ENCODE data around the gene SMG6.

DNA sequence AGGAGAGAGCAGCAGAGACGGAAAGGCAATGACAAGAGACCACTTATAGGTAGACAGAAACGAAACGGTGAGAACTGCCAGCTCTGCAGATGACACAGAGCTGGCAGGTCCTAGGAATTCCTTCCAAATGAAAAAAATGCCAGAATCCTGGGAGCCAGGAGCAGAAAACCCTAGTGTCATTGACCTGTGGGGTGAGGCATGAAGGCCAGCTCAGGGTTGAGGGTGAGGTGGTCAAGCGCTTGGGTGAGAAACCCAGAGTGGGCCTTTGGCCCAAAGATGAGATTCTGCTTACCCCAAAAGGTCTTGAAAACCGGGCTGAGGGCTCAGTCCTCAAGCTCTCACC is 239.5 kb downstream of the SMG6 start:
- TF ChIP-seq EP300 (IDR thresholded peaks at IDR 0.05; ENCODE audit: borderline replicate concordance) (no peak), RAD21 (IDR thresholded peaks at IDR 0.05; ENCODE audit: low read depth) (no peak), NFIC (IDR thresholded peaks at IDR 0.05) (no peak), REST (IDR thresholded peaks at IDR 0.05; ENCODE audit: low read depth) (no peak), CEBPB (IDR thresholded peaks at IDR 0.05) (no peak), FOXM1 (IDR thresholded peaks at IDR 0.05; ENCODE audit: borderline replicate concordance, low read depth) (no peak), CREB1 (IDR thresholded peaks at IDR 0.05; ENCODE audit: low read depth) (no peak), EGR1 (IDR thresholded peaks at IDR 0.05) (no peak), TCF12 (IDR thresholded peaks at IDR 0.05; ENCODE audit: low read depth) (no peak), TAF1 (IDR thresholded peaks at IDR 0.05; ENCODE audit: low read depth) (no peak), YY1 (IDR thresholded peaks at IDR 0.05; ENCODE audit: low read depth) (no peak)
- TF ChIP-seq, protein P1, sequence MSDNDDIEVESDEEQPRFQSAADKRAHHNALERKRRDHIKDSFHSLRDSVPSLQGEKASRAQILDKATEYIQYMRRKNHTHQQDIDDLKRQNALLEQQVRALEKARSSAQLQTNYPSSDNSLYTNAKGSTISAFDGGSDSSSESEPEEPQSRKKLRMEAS (IDR thresholded peaks at IDR 0.05), result no peak
- TF ChIP-seq, protein P2, sequence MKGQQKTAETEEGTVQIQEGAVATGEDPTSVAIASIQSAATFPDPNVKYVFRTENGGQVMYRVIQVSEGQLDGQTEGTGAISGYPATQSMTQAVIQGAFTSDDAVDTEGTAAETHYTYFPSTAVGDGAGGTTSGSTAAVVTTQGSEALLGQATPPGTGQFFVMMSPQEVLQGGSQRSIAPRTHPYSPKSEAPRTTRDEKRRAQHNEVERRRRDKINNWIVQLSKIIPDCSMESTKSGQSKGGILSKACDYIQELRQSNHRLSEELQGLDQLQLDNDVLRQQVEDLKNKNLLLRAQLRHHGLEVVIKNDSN (IDR thresholded peaks at IDR 0.05), result no peak

Measured in Ishikawa (cell line).